CD4-positive, alpha-beta T cell treated with Interferon alpha-2 for 1 hour (primary cell): ENCODE measurements around the gene AIFM2.
A peak's percentile ranks its signal among the peaks of the same experiment; 100 is the strongest.
"Not testable (repeated sequence)": the region's sequence is repeated elsewhere in the genome, so short reads cannot be mapped to it uniquely, and the experiment has no call there.

Source experiments
- DNase-seq, 2 donors: peaks; one replicate each; pipeline ENCODE4 v3.0.0-alpha.2; 2020 to 2022

AIFM2 gene

DNA sequence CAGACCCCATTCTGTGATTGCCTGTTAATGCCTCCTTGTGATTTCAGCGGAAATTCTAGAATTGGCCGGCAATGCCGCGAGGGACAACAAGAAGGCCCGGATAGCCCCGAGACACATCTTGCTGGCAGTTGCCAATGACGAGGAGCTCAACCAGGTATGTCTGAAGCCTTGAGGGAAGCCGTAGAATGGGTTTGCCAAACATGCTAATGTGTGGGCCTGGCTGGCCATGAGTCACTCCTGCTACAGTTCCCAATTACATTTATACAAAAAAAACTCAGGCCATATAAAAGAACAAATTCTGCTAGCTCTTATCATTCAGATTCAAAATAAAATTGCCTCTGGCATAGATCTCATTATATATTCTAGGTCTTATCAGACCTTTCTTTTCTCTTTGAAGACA lies 42.6 kb downstream of the AIFM2 start:
- no peak for DNase-seq

DNA sequence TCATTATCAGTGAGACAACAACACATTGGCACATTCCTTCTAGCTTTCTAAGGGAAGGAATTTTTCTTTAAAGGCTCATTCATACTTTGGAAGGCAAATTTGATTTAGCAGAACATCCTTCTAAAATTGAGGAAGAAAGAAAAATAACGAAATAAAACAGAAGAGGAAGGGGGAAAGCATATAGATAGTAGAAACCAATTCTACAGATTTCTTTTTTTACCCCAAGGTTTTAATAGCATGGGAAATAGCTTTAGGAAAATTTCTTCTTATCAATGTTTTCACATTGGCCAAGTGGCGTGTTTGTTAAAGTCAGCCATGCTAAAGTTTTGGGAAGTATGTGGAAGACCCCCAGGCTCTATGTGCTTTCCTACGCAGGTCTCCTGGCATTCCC lies 44.3 kb downstream of the AIFM2 start:
- DNase-seq = no peak

DNA sequence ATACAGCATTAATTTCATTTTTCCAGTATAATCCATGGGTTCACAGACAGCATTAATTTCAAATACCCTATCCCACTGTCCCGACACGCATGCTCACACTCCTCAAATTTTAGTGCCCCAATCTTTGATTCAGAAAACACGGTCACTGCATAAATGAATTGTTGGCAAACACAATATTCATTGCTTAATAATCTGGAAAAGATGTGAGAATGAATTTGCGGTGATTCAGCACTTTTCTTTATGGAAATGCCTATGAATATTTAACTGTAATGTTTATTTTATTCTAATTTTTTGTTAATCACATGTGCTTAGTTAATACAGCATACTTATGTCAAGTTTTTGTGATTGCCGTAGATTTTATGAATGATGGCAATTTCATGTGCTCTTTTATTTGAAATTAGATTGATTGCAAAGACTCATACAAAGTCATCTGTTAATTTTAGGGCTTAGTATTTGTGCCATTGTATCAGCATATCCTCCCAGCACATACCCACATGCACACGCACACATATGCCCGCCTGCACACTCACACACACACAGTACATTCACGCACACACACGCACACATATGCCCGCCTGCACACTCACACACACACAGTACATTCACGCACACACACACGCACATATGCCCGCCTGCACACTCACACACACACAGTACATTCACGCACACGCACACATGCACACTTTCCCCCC lies 44.9 kb downstream of the AIFM2 start:
- no peak for DNase-seq

DNA sequence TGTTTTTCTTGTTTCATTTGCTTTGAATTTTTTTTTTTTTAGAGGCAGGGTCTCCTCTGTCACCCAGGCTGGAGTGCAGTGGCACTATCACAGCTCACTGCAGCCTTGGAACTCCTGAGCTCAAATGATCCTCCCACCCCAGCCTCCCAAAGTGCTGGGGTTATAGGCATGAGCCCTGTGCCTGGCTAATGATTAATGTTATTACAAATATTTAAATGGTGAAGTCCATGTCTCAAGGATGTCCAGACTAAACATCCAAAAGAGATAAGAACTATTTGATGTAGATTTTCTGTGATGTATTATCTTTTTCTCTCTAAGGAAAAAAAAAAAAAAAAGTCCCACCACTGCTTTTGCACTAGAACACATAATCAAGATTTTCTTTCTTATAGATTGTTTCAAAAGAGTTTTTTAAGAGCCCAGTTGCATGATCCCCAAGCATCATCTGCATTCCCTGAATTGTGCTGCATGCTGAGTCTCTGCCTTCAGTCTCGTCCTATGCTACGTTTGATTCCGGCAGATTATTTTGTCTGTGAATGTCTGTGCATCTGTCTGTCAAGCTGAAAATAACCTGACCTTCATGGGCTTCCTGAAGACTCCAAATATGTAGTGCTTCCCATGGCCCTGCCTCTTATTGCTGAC lies 46.5 kb downstream of the AIFM2 start:
- no peak for DNase-seq

DNA sequence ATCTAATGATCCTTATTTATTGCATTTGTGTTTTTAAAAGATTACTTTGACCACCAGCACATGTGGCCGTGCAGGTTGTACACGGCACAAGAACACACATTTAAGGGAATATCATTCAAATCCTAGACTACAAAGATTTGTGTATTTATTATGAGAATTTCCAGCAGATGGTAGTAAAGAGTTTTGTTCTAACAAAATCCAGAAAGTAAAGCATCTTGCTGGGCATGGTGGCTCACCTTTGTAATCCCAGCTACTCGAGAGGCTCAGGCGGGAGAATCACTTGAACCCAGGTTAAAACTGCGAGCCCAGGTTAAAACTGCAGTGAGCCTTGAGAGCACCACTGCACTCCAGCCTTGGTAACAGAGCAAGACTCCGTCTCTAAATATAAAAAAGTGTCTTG lies 48.4 kb downstream of the AIFM2 start:
- DNase-seq = peak in 1 of 2 donors; percentile 24

DNA sequence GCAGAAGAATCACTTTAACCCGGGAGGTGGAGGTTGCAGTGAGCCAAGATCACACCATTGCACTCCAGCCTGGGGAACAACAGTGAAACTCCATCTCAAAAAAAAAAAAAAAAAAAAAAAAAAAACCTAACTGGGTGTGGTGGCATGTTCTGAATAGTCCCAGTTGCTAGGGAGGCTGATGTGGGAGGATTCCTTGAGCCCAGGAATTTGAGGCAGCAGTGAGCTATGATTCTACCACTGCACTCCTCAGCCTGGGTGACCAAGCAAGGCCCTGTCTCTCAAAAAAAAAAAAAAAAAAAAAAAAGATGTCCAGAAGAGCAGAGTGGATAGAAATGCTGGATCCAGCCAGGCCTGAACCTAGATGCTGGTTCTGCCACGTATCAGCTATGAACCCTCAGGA lies 51.8 kb downstream of the AIFM2 start:
- DNase-seq = not testable (repeated sequence)

DNA sequence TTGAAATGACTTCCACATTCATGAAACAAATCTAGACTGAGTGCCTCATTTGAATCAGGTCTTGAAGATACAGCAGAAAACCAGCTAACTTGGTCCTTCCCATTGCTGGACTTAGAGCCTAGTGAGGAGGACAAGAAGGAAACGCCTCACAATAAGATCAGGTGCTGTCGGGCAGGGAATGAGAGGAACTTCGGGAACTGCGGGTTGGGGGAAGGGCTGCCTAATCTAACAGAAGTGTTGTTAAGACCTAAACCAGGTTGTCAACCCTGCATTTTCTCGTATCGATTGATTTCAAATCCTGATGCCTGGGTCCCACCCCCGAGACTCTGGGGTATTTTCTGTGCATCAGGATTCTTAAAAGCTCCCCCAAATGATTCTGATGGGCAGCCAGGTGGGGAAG lies 53.7 kb downstream of the AIFM2 start:
- no peak for DNase-seq

DNA sequence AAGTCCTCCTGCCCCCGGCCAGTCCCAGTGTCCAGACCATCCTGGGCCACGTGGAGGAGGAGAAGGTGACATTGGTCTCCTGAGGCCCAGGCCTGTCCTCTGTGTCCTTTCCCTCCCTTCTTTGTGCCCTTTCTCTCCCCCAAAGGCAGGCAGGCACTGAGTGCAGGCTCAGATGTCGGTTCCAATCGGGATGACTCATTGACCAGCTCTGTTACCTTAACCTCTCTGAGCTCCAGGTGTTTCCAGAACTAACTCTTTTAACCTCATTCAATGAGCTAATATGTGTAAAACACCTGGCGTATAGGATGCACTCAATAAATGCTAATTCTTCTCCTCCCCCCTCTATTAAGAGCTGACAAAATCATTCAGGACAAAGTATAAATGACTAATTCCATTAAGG lies 54.3 kb downstream of the AIFM2 start:
- DNase-seq = no peak

DNA sequence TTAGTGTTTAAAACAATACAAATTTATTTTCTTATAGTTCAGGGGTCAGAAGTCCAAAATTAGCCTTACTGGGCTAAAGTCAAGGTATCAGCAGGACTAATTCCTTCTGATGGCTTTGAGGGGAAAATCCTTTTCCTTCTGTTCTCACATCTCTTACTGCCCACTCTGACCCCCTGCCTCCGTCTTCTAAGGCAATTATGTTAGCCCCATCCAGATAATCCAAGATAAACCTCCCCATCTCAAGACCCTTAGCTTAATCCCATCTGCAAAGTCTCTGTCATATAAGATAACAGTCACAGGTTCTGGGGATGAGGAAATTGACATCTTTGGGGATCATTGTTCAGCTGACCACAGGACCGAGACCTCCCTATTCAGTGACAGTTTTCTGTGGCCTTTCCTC lies 57.7 kb downstream of the AIFM2 start:
- DNase-seq = no peak

DNA sequence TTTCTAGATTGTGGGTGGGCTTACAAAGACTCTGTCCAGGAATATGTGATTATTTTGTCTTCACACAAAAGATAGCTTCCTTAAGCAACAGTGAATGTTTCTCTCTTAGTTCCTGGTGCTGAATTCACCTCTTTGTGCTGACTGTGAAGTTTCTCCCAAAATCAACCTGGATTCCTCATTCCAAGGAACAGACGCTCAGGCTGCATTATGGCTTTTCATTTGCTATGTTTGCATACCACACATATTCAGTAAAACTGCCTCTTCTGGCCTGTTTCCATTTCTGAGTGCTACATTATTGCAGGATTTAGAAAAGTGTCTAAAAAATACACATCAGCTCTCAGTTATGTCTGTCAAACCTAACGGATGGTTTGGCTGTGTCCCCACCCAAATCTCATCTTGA lies 58.5 kb downstream of the AIFM2 start:
- no peak for DNase-seq

DNA sequence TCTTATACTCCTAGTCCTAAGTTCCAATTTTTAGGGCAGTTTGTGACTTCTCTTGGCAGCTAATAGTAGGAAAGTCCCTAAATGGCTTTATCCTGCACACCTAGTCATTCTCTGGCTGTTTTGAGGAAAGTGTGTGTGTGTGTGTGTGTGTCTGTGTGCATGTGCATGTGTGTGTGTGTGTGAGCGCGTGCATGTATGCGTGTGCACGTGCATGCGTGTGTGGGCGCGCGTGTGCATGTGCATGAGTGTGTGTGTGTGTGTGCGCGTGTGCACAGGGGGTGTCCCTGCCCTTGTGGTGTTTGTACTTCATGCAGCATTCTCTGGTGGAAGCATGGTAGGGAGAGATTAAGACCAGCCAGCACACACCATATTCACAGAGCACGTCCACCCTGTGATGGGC lies 61.8 kb downstream of the AIFM2 start:
- no peak for DNase-seq

DNA sequence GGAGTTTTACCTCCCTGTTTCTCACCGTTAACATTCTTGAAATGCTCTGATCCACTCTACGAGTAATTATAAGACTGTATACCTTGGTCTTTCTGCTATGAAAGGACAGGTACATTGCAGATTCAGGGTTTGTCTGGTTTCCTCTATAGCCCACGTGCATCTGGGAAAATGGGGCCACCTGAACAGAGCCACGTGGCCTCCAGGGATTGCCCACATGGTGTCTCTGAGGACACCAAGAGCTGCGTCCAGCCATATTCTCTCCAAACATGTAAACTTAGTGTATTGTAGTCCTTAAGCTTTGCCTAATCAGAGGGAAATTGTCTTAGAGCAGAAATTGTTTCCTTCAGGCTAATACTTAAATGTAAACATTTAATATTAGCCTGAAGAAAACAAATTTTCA lies 63.3 kb downstream of the AIFM2 start:
- DNase-seq = no peak

DNA sequence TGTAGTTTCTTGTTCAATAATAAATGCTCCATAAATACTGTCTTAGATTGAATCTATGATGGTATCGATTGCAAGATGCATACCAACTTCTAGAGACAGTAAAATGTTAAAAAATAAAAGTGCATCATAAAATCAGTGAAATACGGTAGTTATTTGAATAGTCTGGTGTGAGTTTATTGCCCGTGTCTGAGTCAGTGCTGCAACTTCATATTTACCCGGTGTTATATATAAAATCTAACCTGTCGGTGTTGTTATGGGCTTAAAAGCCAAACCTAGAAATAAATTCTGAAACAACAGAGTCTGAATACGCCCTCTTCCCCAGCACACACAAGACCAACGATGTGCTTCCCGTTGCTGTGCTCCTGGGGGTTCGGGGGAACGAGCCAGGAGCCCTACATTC lies 63.7 kb downstream of the AIFM2 start:
- DNase-seq = no peak

DNA sequence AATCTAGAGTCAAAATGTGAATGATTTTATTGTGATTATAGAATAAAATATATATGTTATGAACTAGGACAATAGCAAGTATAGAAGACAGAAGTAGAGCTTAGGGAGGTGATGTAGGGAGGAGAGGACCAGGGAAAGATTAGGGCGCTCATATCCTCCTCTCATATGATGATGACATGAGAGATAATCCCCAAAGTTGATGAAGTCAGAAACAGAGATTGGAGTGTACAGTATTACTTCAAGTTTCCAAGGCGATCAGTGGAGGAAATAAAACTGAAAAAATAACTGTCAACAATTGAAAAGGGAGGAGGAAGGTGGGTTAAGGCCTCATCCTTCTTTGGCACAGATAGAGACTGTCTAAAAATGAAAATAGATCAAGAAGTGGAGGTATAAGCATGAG lies 65.0 kb downstream of the AIFM2 start:
- DNase-seq = no peak

DNA sequence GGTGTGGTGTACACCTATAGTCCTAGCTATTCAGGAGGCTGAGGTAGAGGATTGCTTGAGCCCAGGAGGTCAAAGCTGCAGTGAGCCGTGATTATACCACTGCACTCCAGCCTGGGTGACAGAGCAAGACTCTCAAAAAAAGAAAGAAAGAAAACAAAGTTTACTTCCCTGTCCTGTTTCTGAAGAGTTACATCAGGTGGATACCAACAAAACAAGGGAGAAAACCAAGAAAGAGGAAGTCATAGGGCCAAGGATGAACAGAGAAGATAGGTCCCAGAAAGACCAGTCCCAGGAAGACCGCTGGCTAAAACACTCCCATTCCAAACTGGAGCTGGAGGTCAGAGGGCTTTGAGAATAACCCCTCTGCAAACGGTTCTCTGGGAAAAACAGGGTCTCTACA lies 66.4 kb downstream of the AIFM2 start:
- DNase-seq = no peak

DNA sequence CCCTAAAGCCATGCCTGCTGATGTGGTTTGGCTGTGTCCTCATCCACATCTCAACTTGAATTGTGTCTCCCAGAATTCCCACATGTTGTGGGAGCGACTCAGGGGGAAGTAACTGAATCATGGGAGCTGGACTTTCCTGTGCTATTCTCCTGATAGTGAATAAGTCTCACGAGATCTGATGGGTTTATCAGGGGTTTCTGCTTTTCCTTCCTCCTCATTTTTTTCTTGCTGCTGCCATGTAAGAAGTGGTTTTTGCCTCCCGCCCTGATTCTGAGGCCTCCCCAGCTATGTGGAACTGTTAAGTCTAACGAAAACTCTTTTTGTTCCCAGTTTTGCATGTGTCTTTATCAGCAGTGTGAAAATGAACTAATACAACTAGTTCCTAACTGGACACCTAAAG lies 68.1 kb downstream of the AIFM2 start:
- no peak for DNase-seq

DNA sequence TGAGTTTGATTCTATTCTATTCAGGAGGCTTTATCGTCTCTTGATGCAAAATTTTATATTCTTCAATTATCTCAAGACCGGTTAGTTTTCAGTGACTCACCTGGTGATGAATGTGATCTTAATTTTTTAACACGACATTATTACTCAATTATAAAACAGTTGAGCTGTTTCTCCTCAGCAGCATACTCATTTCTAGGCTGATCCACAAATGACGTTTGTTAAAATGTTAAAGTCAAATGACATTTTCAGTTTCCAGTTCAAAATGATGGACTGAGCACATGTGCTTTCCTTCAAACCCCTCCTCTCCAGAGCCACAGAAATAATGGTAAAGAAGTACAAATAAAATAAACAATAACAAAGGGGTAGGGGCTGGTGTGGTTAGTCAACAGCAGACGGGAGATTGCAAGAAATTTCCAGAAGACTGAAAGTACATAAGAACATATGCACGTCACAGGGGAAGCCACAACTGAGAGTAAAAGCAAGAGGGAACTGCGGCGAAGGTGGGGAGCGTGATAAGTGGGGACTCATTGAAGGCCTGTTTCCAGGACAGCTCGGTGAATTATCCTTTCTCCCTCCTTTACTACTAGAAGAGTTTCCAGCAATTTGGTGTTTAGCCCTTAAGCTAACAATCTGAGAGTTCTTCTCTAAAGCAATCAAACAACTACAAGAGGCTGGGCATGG lies 69.1 kb downstream of the AIFM2 start:
- no peak for DNase-seq
